Adrenal gland (tissue), 12 donors: ENCODE data around the gene DCC. TPM values are rescaled to one million over a fixed set of nuclear protein-coding genes. Genes with fewer than 3 reads are reported as not detected.
"Not testable (repeated sequence)": the region's sequence is repeated elsewhere in the genome, so short reads cannot be mapped to it uniquely, and the experiment has no call there.

Experiments
- DNase-seq, 7 donors: peaks; one replicate each; pipeline ENCODE4 v3.0.0-alpha.2; 2019 to 2020
- H3K27ac ChIP-seq, 5 donors: fragments of 200-600 bp; sonication (generic) in 4 of 5; 1 replicate in 3 of 5; 2 replicates in 2 of 5; pipeline versions ENCODE4 v1.5.1 to v1.8.0; 2016 to 2020; ENCODE audit warnings: mild to moderate bottlenecking in 1 of 5
- H3K27me3 ChIP-seq: fragments of 200-600 bp; 2 replicates; pipeline ENCODE4 v1.8.0; 2021
- H3K36me3 ChIP-seq, 2 donors: fragments of 200-600 bp; replicated peaks in 1 of 2; 1 replicate in 1 of 2; 2 replicates in 1 of 2; pipeline versions ENCODE4 v1.5.1 to v1.8.0; 2018 to 2022
- H3K4me1 ChIP-seq, 2 donors: fragments of 200-600 bp; replicated peaks in 1 of 2; 1 replicate in 1 of 2; 2 replicates in 1 of 2; pipeline versions ENCODE4 v1.5.1 to v1.8.0; 2018 to 2021
- H3K4me3 ChIP-seq, 4 donors: fragments of 200-600 bp; sonication (generic) in 3 of 4; one replicate each; pipeline ENCODE4 v1.5.1; 2016 to 2018
- H3K9me3 ChIP-seq, 3 donors: fragments of 200-600 bp; sonication (generic) in 1 of 3; replicated peaks in 1 of 3; 1 replicate in 2 of 3; 2 replicates in 1 of 3; pipeline versions ENCODE4 v1.5.1 to v1.8.0; 2016 to 2021
- POLR2A ChIP-seq, 2 donors: fragments of 450-650 bp; IDR thresholded peaks; one replicate each; pipeline ENCODE4 v1.6.1; 2017; ENCODE audit warnings: antibody characterized with exemption in 2 of 2, mild to moderate bottlenecking in 2 of 2, moderate library complexity in 1 of 2
- WGBS, 4 donors: extraction: QIAGEN DNeasy Blood & Tissue Kit in 2 of 4; methylation state at CpG; one replicate each; pipeline versions ENCODE4 v1.1.5 to v1.1.7; 2013 to 2017; 5-methylcytosine and 5-hydroxymethylcytosine counted together
- intact Hi-C, 2 donors: fragments of 100-400 bp; cut with DNase I; formaldehyde crosslinking; loops; one replicate each; pipeline versions ENCODE4 v1.14.1 to v1.15.0; 2022 to 2023
- polyA plus RNA-seq, 3 donors: library from polyadenylated mRNA; stranded (reverse); fragments of 200-250 nt in 2 of 3; fragments of 350-450 nt in 1 of 3; fragmentation: Illumina TruSeq in 1 of 3; extraction: RNeasy Lipid Tissue Mini Kit (QIAGEN cat#74804) in 1 of 3; gene quantifications; one replicate each; pipeline ENCODE4 v1.2.3, GENCODE V29; 2013 to 2014
- total RNA-seq, 9 donors: library from RNA; depleted of rRNA in 4 of 9; stranded (reverse); fragments of >200 nt in 4 of 9; fragments of 120-200 nt in 1 of 9; fragmentation: NEBNext Ultra II Directional in 1 of 9; extraction: Animal tissue kit (Norgen Biotek cat#: 25700) in 1 of 9; gene quantifications; one replicate each; pipeline versions ENCODE4 v1.1.0 to v1.2.4, GENCODE V29; 2013 to 2023
- TF ChIP-seq, protein P1 (sequence below), 6 experiments: fragments of 450-650 bp in 4 of 6; fragments of 200-600 bp in 2 of 6; sonication (generic) in 1 of 6; IDR thresholded peaks; 1 replicate in 5 of 6; 2 replicates in 1 of 6; pipeline versions ENCODE4 v1.5.1 to v1.8.0; 2016 to 2021; ENCODE audit warnings: antibody characterized with exemption in 6 of 6, mild to moderate bottlenecking in 2 of 6, moderate library complexity in 1 of 6
- donor health status: healthy with polysubstance abuse.
- donor health status: Bipolar disorder and iron deficiency.
- donor health status: DM: yes; HTN: yes; CAD: no.
- donor health status: DM: no; HTN: no; CAD: no.
- donor health status: DM: no; HTN: no; CAD: no.
- donor health status: DM: yes; HTN: yes; CAD: no.

Gene DCC
- total and polyA plus RNA-seq, 12 donors = 0.33 to 3.5 (median 1.1) TPM; not detected in 1

DNA sequence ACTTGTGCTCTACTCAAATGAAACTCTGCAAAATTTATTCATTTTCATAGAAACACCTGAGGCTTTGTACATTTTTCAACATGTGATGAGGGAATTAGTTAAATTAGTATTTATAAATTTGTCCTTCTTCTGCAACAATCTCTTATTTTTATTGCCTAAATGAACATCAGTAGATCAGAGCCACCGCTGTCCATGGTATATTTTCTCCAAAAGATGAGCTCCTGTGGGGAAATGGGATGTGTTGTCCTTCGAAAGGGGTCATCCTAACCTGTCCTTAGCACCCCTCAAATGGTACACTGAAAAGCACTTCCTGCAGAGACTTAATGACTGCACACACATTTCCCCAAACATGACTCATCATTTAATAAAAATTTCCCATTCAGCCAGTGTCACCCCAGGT is 1169.9 kb downstream of the DCC start:
- whole genome bisulfite sequencing, 4 donors = 70 to 86% (median 75%) methylated on average over 2 of the region's 2 CpGs
- no peak for TF ChIP-seq POLR2A (IDR thresholded peaks at IDR 0.05)
- TF ChIP-seq, protein P1, sequence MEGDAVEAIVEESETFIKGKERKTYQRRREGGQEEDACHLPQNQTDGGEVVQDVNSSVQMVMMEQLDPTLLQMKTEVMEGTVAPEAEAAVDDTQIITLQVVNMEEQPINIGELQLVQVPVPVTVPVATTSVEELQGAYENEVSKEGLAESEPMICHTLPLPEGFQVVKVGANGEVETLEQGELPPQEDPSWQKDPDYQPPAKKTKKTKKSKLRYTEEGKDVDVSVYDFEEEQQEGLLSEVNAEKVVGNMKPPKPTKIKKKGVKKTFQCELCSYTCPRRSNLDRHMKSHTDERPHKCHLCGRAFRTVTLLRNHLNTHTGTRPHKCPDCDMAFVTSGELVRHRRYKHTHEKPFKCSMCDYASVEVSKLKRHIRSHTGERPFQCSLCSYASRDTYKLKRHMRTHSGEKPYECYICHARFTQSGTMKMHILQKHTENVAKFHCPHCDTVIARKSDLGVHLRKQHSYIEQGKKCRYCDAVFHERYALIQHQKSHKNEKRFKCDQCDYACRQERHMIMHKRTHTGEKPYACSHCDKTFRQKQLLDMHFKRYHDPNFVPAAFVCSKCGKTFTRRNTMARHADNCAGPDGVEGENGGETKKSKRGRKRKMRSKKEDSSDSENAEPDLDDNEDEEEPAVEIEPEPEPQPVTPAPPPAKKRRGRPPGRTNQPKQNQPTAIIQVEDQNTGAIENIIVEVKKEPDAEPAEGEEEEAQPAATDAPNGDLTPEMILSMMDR (IDR thresholded peaks at IDR 0.05) = no peak
- no peak overlapping the region for H3K27ac ChIP-seq
- no peaks in the 10 kb centered on the region for H3K36me3 ChIP-seq
- H3K4me1 ChIP-seq = no peaks in the 10 kb centered on the region
- DNase-seq = no peak
- no peak overlapping the region for H3K4me3 ChIP-seq
- no peaks in the 10 kb centered on the region for H3K27me3 ChIP-seq
- intact Hi-C loops = no loop called here
- no peaks in the 10 kb centered on the region for H3K9me3 ChIP-seq

DNA sequence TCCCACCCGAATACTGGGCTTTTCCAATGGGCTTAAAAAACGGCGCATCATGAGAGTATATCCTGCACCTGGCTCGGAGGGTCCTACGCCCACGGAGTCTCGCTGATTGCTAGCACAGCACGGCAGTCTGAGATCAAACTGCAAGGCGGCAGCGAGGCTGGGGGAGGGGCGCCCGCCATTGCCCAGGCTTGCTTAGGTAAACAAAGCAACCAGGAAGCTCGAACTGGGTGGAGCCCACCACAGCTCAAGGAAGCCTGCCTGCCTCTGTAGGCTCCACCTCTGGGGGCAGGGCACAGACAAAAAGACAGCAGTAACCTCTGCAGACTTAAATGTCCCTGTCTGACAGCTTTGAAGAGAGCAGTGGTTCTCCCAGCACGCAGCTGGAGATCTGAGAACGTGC is 1171.7 kb downstream of the DCC start:
- H3K9me3 ChIP-seq, H3K4me1 ChIP-seq, H3K36me3 ChIP-seq, H3K27ac ChIP-seq, intact Hi-C loops, H3K4me3 ChIP-seq, H3K27me3 ChIP-seq, DNase-seq: not testable (repeated sequence)
- 76 to 80% (median 78%) methylated on average over 7 to 15 of the region's 15 CpGs for WGBS, 4 donors

DNA sequence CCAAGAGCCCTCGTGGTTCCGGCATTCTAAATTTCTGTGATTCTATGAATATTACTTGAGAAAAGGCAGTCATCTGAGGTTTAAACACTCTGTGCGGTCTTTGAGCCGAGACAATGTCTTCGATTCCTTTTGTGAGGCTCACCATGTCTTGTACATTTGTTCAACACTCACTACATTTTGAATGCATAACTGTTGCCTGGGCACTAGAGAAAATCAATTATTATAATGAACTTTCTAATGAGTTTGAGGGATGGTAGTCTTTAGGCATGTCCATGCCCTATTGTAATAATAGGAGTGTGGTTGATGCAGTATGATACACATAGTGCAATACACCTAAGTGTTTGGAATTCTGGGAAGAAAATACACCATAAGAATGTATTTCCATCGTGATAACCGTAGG is 1181.1 kb downstream of the DCC start:
- no peak for DNase-seq
- Histone ChIP-seq H3K36me3 (no peaks in the 10 kb centered on the region), H3K4me1 (no peaks in the 10 kb centered on the region), H3K27me3 (no peaks in the 10 kb centered on the region), H3K9me3 (no peaks in the 10 kb centered on the region), H3K27ac (no peak overlapping the region), H3K4me3 (no peak overlapping the region)
- intact Hi-C loops = no loop called here
- TF ChIP-seq POLR2A (IDR thresholded peaks at IDR 0.05) = no peak
- TF ChIP-seq, protein P1 (IDR thresholded peaks at IDR 0.05) = no peak
- 71 to 89% (median 77%) methylated on average over 7 of the region's 7 CpGs for WGBS, 4 donors

DNA sequence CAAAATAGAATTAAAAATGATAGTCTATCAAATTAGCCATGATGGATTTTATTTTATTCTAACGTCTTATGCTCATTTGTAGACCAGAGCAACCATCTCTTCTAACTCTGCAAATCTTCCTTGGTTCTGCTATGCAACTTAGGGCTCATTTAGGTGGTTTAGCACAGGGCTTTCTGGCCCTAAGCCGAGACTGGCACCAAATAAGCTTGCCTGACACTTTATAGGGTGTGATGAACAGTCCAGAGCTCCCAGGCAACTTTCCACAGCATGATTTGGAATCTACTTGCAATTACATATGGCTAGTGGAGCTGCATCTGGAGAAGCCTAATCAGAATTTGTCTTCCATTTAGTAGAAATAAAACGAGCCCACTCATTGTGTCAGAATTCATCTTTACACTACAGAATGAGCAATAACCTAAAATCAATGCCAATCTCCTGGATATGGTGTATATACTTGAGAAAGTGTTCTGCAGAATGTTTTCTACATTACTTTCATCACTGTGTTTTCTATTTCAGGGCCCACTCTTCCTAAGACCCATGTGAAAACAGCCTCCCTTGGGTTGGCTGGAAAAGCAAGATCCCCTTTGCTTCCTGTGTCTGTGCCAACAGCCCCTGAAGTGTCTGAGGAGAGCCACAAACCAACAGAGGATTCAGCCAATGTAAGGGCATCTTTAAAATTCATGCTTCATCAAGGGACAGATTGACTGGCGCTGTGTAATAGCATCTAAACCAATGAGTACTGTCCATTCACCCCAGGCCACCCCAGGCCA is 1186.3 kb downstream of the DCC start:
- TF ChIP-seq POLR2A (IDR thresholded peaks at IDR 0.05) = no peak
- TF ChIP-seq, protein P1 (IDR thresholded peaks at IDR 0.05) = no peak
- intact Hi-C loops = no loop called here
- no peaks in the 10 kb centered on the region for H3K4me1 ChIP-seq
- no peak for DNase-seq
- no peaks in the 10 kb centered on the region for H3K27me3 ChIP-seq
- H3K9me3 ChIP-seq = no peaks in the 10 kb centered on the region
- no peak overlapping the region for H3K27ac ChIP-seq
- H3K36me3 ChIP-seq = no peaks in the 10 kb centered on the region
- H3K4me3 ChIP-seq = no peak overlapping the region
- WGBS, 4 donors = 58 to 70% (median 67%) methylated on average over 4 of the region's 4 CpGs

DNA sequence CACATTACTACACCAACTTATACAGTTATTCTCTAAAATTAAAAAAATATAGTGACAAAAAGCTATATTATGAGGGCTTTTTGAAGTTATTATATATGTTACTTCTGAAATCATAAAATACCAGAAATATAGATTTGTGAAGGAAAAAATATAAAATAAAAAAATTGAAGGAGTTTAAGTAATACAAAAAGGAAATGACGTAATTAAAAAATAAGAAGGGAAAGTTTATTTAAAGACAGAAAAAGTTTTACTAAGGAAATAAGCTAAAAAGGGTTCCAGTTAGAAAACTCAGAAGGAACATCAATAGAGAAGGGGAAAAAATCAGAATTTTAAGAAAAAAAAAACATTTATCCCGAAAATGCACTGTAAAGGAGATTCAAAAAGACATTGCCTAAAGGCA is 1187.4 kb downstream of the DCC start:
- intact Hi-C loops = no loop called here
- DNase-seq = no peak
- H3K27me3 ChIP-seq = no peaks in the 10 kb centered on the region
- TF ChIP-seq POLR2A (IDR thresholded peaks at IDR 0.05) = no peak
- TF ChIP-seq, protein P1 (IDR thresholded peaks at IDR 0.05) = no peak
- H3K27ac ChIP-seq = no peak overlapping the region
- no peaks in the 10 kb centered on the region for H3K4me1 ChIP-seq
- no peaks in the 10 kb centered on the region for H3K9me3 ChIP-seq
- H3K36me3 ChIP-seq = no peaks in the 10 kb centered on the region
- no peak overlapping the region for H3K4me3 ChIP-seq
- 76 to 87% (median 80%) methylated on average over 2 of the region's 2 CpGs for WGBS, 4 donors
